ENCODE measurements around the gene UNCX.
"Not testable (repeated sequence)": the region's sequence is repeated elsewhere in the genome, so short reads cannot be mapped to it uniquely, and the experiment has no call there.

UNCX gene

DNA sequence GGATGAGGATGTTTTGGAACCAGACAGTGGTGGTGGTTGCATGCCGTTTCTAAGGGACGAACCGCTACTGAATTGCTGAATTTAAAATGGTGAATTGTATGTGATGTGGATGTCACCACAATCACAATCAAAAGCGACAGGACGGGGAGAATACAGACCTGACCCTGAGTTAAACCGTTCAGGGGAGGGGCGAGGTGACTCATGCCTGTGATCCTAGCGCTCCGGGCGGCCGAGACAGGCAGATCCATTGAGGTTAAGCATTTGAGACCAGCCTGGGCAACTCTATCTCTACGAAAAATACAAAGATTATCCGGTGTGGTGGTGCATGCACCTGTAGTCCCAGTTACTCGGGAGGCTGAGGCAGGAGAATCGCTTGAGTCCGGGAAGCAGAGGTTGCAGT lies 46.4 kb downstream of the UNCX start:
- no peak for DNase-seq

DNA sequence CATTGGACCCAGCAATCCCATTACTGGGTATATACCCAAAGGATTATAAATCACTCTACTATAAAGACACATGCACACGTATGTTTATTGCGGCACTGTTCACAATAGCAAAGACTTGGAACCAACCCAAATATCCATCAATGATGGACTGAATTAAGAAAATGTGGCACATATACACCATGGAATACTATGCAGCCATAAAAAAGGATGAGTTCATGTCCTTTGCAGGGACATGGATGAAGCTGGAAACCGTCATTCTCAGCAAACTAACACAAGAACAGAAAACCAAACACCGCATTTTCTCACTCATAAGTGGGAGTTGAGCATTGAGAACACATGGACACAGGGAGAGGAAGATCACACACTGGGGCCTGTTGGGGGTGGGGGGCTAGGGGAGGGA lies 47.2 kb downstream of the UNCX start:
- DNase-seq: not testable (repeated sequence)

DNA sequence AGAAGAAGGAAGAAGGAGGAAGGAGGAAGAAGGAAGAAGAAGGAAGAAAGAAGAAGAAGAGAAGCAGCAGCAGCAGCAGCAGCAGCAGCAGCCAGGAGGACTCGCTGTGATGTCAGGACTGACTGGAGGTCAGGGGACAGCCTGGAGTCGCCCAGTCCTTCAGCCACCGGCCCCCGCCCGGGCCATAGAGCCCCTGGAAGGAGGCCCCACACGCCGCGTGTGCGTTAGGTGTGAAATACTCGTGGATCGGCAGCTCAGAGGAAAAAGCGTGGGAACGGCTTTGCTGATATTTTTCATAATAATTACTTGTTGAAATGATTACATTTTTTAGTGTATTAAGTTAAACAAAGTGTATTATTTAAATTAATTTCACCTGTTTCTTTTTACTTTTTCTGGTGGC lies 48.4 kb downstream of the UNCX start:
- no peak for DNase-seq

DNA sequence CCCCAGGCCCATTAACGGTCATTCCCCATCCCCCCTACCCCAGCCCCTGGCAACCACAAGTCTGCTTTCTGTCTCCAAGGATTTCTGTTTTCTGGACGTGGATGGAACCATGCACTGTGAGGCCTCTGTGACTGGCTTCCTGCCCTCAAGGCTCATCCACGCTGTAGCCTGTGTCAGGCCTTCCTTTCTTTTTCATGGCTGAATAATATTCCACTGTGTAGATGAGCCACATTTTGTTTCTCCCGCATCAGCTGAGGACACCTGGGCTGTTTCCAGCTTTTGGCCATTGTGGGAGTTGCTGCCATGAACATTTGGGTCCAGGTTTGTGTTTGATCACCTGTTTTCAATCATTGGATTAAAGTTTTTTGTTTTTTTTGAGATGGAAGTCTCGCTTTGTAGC lies 50.0 kb downstream of the UNCX start:
- DNase-seq: no peak

DNA sequence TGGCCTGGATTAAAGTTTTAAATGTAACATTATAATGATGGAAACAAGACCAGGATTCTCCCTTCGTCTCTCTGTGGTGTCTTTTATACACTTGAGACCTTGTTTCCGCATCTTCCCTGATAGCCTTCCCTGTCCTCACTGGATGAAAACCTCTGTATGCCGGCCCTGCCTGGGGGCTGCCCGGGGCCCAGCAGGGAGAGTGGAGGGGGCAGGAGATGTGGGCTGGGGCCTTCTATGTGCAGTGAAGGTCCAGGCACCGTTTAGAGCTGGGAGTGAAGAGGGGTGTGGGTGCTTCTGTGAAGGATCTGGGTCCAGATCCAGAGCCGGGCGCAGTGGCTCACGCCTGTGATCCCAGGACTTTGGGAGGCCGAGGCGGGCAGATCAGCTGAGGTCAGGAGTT lies 50.7 kb downstream of the UNCX start:
- no peak for DNase-seq

GRCh38 chr7:1283941-1284742 lies 51.5 kb downstream of the UNCX start:
- DNase-seq: no peak

DNA sequence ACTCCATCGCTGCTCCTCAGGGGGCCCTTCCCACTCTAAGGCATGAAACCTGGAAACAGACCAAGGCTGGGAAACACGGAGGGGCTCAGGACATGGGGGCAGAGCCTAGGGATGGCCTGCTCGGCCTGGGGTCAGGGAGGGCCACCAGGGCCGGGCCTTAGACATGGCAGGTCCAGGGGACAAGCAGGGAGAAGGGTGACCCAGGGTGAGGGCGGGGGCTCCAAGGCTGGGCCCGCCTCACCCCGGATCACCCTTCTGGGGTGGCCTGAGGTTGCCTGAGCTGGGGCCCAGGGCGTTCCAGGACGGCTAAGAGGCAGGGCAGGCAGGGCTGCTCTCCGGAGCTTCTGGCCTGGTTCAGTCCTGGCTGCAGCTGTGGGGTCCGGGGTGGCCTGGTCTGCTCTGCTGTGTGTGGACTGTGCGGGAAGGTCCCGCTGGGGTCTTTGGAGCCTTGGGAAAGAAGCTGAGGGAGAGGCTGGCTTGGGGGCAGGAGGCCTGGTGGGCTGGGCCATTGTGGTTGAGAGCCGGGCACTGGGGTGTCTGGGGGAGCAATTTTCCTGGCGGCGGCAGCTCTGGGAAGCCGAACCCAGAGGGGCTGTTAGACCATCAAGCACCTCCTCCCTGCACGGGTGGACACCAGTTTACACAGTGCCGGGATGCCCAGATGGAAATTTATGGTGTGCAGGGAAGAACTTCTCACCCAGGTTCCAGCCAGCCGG lies 52.2 kb downstream of the UNCX start:
- no peak for DNase-seq

- no peak for DNase-seq
Measured at GRCh38 chr7:1285556-1286301, 53.1 kb downstream of the UNCX start.
